ENCODE measurements around the gene CLMN.

DNA sequence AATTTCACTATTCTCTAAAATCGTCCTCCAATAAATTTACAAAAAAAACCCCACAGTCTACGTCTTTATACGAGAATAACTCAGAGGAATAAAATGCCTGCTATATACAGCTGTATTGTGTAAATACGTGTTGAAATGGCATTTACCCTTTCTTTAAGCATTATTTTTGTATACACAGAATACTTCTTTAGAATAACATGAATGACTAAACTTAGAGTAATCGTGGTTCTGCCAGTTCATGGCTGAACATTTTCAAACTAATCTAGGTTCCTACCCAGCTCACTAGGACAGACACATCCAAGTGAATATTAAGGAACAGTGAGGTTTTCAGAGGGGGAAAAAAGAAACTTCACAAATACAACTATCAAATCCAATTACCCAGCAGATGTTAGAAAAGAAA is 186.9 kb downstream of the CLMN start:
- TF ChIP-seq CREB1 (IDR thresholded peaks at IDR 0.05) (no peak), CREB1 (CRISPR knock-in tag; IDR thresholded peaks at IDR 0.05) (no peak), SMAD1 (CRISPR knock-in tag; IDR thresholded peaks at IDR 0.05; ENCODE audit: borderline replicate concordance, low read depth) (no peak), SRF (IDR thresholded peaks at IDR 0.05; ENCODE audit: low read depth, low read length) (no peak), EP300 (IDR thresholded peaks at IDR 0.05; ENCODE audit: low read depth in 2 of 2, low read length in 2 of 2) (no peak), EP300 (CRISPR knock-in tag; IDR thresholded peaks at IDR 0.05; ENCODE audit: borderline replicate concordance) (no peak), CEBPG (CRISPR knock-in tag; IDR thresholded peaks at IDR 0.05) (no peak), ZNF234 (CRISPR knock-in tag; conservative IDR thresholded peaks at IDR 0.05) (no peak), MTF2 (CRISPR knock-in tag; IDR thresholded peaks at IDR 0.05; ENCODE audit: borderline replicate concordance) (no peak), HDAC6 (IDR thresholded peaks at IDR 0.05; ENCODE audit: low read depth, low read length) (no peak), ARNT (IDR thresholded peaks at IDR 0.05) (no peak), ZNF232 (CRISPR knock-in tag; IDR thresholded peaks at IDR 0.05; ENCODE audit: borderline replicate concordance) (no peak)
- TF ChIP-seq, protein P1, sequence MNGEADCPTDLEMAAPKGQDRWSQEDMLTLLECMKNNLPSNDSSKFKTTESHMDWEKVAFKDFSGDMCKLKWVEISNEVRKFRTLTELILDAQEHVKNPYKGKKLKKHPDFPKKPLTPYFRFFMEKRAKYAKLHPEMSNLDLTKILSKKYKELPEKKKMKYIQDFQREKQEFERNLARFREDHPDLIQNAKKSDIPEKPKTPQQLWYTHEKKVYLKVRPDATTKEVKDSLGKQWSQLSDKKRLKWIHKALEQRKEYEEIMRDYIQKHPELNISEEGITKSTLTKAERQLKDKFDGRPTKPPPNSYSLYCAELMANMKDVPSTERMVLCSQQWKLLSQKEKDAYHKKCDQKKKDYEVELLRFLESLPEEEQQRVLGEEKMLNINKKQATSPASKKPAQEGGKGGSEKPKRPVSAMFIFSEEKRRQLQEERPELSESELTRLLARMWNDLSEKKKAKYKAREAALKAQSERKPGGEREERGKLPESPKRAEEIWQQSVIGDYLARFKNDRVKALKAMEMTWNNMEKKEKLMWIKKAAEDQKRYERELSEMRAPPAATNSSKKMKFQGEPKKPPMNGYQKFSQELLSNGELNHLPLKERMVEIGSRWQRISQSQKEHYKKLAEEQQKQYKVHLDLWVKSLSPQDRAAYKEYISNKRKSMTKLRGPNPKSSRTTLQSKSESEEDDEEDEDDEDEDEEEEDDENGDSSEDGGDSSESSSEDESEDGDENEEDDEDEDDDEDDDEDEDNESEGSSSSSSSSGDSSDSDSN (CRISPR knock-in tag; IDR thresholded peaks at IDR 0.05) = no peak
- TF ChIP-seq, protein P2, sequence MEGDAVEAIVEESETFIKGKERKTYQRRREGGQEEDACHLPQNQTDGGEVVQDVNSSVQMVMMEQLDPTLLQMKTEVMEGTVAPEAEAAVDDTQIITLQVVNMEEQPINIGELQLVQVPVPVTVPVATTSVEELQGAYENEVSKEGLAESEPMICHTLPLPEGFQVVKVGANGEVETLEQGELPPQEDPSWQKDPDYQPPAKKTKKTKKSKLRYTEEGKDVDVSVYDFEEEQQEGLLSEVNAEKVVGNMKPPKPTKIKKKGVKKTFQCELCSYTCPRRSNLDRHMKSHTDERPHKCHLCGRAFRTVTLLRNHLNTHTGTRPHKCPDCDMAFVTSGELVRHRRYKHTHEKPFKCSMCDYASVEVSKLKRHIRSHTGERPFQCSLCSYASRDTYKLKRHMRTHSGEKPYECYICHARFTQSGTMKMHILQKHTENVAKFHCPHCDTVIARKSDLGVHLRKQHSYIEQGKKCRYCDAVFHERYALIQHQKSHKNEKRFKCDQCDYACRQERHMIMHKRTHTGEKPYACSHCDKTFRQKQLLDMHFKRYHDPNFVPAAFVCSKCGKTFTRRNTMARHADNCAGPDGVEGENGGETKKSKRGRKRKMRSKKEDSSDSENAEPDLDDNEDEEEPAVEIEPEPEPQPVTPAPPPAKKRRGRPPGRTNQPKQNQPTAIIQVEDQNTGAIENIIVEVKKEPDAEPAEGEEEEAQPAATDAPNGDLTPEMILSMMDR (CRISPR knock-in tag; IDR thresholded peaks at IDR 0.05) = no peak
- TF ChIP-seq, protein P3, sequence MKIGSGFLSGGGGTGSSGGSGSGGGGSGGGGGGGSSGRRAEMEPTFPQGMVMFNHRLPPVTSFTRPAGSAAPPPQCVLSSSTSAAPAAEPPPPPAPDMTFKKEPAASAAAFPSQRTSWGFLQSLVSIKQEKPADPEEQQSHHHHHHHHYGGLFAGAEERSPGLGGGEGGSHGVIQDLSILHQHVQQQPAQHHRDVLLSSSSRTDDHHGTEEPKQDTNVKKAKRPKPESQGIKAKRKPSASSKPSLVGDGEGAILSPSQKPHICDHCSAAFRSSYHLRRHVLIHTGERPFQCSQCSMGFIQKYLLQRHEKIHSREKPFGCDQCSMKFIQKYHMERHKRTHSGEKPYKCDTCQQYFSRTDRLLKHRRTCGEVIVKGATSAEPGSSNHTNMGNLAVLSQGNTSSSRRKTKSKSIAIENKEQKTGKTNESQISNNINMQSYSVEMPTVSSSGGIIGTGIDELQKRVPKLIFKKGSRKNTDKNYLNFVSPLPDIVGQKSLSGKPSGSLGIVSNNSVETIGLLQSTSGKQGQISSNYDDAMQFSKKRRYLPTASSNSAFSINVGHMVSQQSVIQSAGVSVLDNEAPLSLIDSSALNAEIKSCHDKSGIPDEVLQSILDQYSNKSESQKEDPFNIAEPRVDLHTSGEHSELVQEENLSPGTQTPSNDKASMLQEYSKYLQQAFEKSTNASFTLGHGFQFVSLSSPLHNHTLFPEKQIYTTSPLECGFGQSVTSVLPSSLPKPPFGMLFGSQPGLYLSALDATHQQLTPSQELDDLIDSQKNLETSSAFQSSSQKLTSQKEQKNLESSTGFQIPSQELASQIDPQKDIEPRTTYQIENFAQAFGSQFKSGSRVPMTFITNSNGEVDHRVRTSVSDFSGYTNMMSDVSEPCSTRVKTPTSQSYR (CRISPR knock-in tag; IDR thresholded peaks at IDR 0.05; ENCODE audit: borderline replicate concordance) = no peak

Measured in HepG2 (cell line).